BJ (cell line): ENCODE data around the gene PCGF3. TPM values are rescaled to one million over a fixed set of nuclear protein-coding genes. Genes with fewer than 3 reads are reported as not detected.
A peak's percentile ranks its signal among the peaks of the same experiment; 100 is the strongest.

Experiments
- CTCF ChIA-PET: fragments of 350-600 bp; formaldehyde crosslinking; extraction: SDS; loops from one replicate; lab custom pipeline; 2021; ENCODE audit warnings: antibody characterized with exemption, inconsistent platforms; lab: Yijun Ruan, JAX
- POLR2A ChIA-PET: fragments of 300-600 bp; sonication (Branson Sonifier 250); formaldehyde crosslinking; extraction: SDS; loops from one replicate; lab custom pipeline; 2021; ENCODE audit warnings: antibody characterized with exemption; lab: Charles Lee
- DNase-seq: peaks from one replicate; pipeline ENCODE4 v3.0.0-alpha.2; 2011; ENCODE audit warnings: low read depth
- H3K27me3 ChIP-seq: 2 replicates; pipeline ENCODE4 v1.6.0; 2011; ENCODE audit warnings: low read length; ENCODE audit not compliant: control insufficient read depth, insufficient read depth
- H3K36me3 ChIP-seq: 2 replicates; pipeline ENCODE4 v1.5.1; 2011; ENCODE audit warnings: low read length; ENCODE audit not compliant: control insufficient read depth, insufficient read depth
- H3K4me3 ChIP-seq: 2 replicates; pipeline ENCODE4 v1.5.1; 2011; ENCODE audit warnings: low read depth, mild to moderate bottlenecking, control low read depth, low read length
- CTCF ChIP-seq: IDR thresholded peaks from 2 replicates; pipeline ENCODE4 v1.5.1; 2011; ENCODE audit warnings: low read depth, mild to moderate bottlenecking, control low read depth, inconsistent platforms, low read length, moderate library complexity; ENCODE audit not compliant: insufficient read depth
- polyA plus RNA-seq: library from polyadenylated mRNA; depleted of rRNA; stranded (reverse); fragments of >200 nt; gene quantifications from 2 replicates; pipeline ENCODE4 v1.2.3, GENCODE V29; 2011

Gene PCGF3
- polyA plus RNA-seq, 1 experiment: 37.6 TPM

- no peak overlapping the region for H3K4me3 ChIP-seq
- ChIA-PET CTCF (interaction anchor here (0.7 to 3.0 kb wide), 15 partner anchors 9 to 268 kb away, joined by 3 to 28 read pairs (median 6); partner anchors contain the start of genes FGFRL1 and IDUA), POLR2A (no interaction called here)
- peaks cover 8% of the 10 kb centered on the region for H3K36me3 ChIP-seq
- no peaks in the 10 kb centered on the region for H3K27me3 ChIP-seq
- DNase-seq: no peak
- TF ChIP-seq CTCF: peak; percentile 92
These were observed 37.2 kb downstream of the PCGF3 start for GRCh38 chr4:742742-743311.

- ChIA-PET CTCF (interaction anchor here (0.8 to 3.0 kb wide), 4 partner anchors 9 to 27 kb away, joined by 4 to 28 read pairs (median 12); no protein-coding TSS in a partner anchor), POLR2A (no interaction called here)
- H3K36me3 ChIP-seq: peaks cover 13% of the 10 kb centered on the region
- no peak overlapping the region for H3K4me3 ChIP-seq
- no peak for TF ChIP-seq CTCF
- no peak for DNase-seq
- H3K27me3 ChIP-seq: no peaks in the 10 kb centered on the region
These were observed 38.0 kb downstream of the PCGF3 start for GRCh38 chr4:743463-744211.

- CTCF ChIA-PET: no interaction called here
- no peaks in the 10 kb centered on the region for H3K27me3 ChIP-seq
- no peak overlapping the region for H3K4me3 ChIP-seq
- POLR2A ChIA-PET: no interaction called here
- H3K36me3 ChIP-seq: peaks cover 13% of the 10 kb centered on the region
- TF ChIP-seq CTCF: no peak
- DNase-seq: no peak
These were observed 38.7 kb downstream of the PCGF3 start for GRCh38 chr4:744212-744841.

GRCh38 chr4:747546-748170 lies 42.0 kb downstream of the PCGF3 start:
- ChIA-PET POLR2A (no interaction called here), CTCF (no interaction called here)
- no peaks in the 10 kb centered on the region for H3K27me3 ChIP-seq
- no peak overlapping the region for H3K4me3 ChIP-seq
- no peak for DNase-seq
- no peak for TF ChIP-seq CTCF
- peaks cover 14% of the 10 kb centered on the region for H3K36me3 ChIP-seq

GRCh38 chr4:748461-748860 lies 42.8 kb downstream of the PCGF3 start:
- no peak overlapping the region for H3K4me3 ChIP-seq
- TF ChIP-seq CTCF: no peak
- no peak for DNase-seq
- no peaks in the 10 kb centered on the region for H3K27me3 ChIP-seq
- peaks cover 19% of the 10 kb centered on the region for H3K36me3 ChIP-seq
- ChIA-PET POLR2A (no interaction called here), CTCF (no interaction called here)
